ENCODE data around the gene KCND3. TPM values are rescaled to one million over a fixed set of nuclear protein-coding genes. Genes with fewer than 3 reads are reported as not detected.

Gene KCND3
- total RNA-seq, 1 donor from 2014 or later, result 0.15 TPM

DNA sequence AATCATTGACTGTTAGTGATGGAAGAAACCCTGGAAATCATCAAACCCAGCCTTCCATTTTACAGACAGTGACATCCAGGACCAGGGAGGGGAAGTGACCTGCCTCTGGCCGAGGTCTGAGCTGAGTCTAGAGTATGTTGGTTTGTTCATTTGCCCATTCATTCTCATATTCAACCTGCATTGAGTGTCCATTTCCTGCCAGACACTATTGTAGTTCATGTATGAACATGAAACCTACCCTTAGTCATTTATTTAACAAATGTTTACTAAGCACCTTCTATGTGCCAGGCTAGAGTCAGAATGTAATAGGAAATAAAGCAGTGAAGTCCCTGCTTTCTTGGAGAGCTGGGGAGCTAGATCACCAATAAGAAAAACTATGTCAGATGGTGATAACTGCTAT lies 51.3 kb downstream of the KCND3 start:
- Mint-ChIP-seq H3K36me3 (ENCODE audit: low read depth, unreplicated experiment) (no peaks in the 10 kb centered on the region), H3K27me3 (ENCODE audit: unreplicated experiment) (peaks cover 3% of the 10 kb centered on the region), H3K27ac (ENCODE audit: unreplicated experiment) (no peak overlapping the region), H3K4me3 (ENCODE audit: unreplicated experiment) (no peak overlapping the region), H3K4me1 (ENCODE audit: unreplicated experiment) (peaks cover 6% of the 10 kb centered on the region), H3K9me3 (ENCODE audit: unreplicated experiment) (no peaks in the 10 kb centered on the region)
- TF ChIP-seq, protein P1, sequence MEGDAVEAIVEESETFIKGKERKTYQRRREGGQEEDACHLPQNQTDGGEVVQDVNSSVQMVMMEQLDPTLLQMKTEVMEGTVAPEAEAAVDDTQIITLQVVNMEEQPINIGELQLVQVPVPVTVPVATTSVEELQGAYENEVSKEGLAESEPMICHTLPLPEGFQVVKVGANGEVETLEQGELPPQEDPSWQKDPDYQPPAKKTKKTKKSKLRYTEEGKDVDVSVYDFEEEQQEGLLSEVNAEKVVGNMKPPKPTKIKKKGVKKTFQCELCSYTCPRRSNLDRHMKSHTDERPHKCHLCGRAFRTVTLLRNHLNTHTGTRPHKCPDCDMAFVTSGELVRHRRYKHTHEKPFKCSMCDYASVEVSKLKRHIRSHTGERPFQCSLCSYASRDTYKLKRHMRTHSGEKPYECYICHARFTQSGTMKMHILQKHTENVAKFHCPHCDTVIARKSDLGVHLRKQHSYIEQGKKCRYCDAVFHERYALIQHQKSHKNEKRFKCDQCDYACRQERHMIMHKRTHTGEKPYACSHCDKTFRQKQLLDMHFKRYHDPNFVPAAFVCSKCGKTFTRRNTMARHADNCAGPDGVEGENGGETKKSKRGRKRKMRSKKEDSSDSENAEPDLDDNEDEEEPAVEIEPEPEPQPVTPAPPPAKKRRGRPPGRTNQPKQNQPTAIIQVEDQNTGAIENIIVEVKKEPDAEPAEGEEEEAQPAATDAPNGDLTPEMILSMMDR (IDR thresholded peaks at IDR 0.05; ENCODE audit: unreplicated experiment), result no peak
- DNase-seq (ENCODE audit: low spot score), result no peak

DNA sequence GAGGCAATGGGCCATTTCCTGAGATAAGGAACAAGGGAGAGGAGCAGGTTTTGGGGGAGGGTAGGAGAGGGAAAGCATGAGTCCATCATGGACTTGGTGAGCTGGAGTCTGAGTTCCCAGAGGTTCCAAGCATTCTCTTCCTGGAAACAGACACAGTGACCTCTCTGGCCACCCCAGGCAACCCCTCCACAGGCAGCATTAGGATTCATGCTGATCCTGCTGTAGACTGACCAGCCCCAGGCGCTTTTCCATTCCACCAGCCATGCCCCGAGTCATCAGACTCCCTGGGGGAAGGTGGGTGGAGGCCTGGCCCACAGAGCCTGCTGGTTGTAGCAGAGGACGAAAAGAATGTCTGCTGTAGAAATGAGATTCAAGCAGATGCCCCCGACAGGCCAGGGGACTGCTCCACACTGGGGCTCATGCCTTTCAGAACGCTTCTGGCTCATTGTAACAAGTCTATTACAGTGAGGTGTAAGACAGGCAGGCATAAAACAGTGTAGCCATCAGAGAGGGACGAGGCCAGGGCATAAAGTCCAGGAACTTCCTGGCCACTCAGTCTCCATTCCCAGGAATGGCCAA lies 52.2 kb downstream of the KCND3 start:
- Mint-ChIP-seq H3K4me3 (ENCODE audit: unreplicated experiment) (no peak overlapping the region), H3K27ac (ENCODE audit: unreplicated experiment) (no peak overlapping the region), H3K4me1 (ENCODE audit: unreplicated experiment) (peaks cover 6% of the 10 kb centered on the region), H3K36me3 (ENCODE audit: low read depth, unreplicated experiment) (no peaks in the 10 kb centered on the region), H3K27me3 (ENCODE audit: unreplicated experiment) (peaks cover 3% of the 10 kb centered on the region), H3K9me3 (ENCODE audit: unreplicated experiment) (no peaks in the 10 kb centered on the region)
- DNase-seq (ENCODE audit: low spot score), result no peak
- TF ChIP-seq, protein P1 (IDR thresholded peaks at IDR 0.05; ENCODE audit: unreplicated experiment), result no peak

DNA sequence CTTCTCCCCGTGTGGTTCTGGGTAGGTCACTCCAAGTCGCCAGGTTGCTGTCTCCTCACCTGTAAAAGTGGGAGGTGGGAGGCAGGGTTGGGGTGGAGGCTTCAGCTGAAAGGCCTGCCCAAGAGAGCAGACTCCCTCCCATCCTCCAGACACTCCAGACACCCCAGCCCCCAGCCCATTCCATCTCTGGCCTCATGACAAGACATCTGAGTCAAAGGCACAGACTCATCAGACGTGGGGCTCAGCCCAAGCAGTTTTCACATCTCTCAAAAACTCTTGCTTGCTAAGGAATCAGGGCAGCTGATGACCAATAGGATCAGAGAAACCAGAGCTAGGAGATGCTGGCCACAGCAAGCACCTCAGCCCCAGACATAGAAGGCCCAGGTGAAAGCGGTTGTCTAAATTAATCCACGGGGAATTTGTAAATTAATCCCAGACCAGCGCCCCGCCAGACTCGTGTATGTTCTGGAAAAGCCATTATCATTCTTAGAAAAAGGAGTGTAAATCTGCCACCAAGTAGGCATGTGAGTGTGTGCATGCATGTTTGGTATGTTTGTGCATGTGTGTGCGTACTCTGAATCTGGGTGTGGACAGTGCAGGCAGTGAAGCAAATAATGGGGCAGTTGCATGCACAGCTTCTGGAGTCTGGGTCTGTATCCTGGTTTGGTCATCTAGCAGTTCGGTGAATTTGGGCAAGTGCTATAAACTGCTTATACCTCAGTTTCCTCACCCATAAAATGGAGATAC lies 55.2 kb downstream of the KCND3 start:
- H3K27me3 Mint-ChIP-seq (ENCODE audit: unreplicated experiment), result peaks cover 3% of the 10 kb centered on the region
- TF ChIP-seq, protein P1 (IDR thresholded peaks at IDR 0.05; ENCODE audit: unreplicated experiment), result no peak

DNA sequence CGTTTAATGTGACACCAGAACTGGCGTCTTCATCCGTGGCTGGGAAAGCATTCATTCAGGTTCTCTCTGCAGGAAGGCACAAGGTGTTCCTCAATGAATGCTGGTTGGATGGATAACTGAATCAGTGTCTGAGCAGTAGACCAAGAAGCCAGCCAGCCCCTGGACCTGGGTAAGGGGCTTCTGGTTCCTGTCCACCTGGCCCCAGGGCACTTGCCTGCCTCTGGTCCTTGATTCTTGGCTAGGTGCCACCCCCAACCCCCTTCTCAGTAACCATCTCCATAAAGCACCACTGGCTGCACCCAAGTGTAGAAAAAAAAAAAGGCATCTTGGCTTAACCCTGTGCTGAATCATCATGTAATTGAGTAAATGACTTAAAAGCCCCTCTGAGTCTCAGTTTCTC lies 59.1 kb downstream of the KCND3 start:
- DNase-seq (ENCODE audit: low spot score), result no peak
- no peaks in the 10 kb centered on the region for H3K36me3 Mint-ChIP-seq (ENCODE audit: low read depth, unreplicated experiment)
- peaks cover 3% of the 10 kb centered on the region for H3K27me3 Mint-ChIP-seq (ENCODE audit: unreplicated experiment)
- no peaks in the 10 kb centered on the region for H3K4me1 Mint-ChIP-seq (ENCODE audit: unreplicated experiment)
- TF ChIP-seq, protein P1 (IDR thresholded peaks at IDR 0.05; ENCODE audit: unreplicated experiment), result no peak
- H3K4me3 Mint-ChIP-seq (ENCODE audit: unreplicated experiment), result no peak overlapping the region
- no peak overlapping the region for H3K27ac Mint-ChIP-seq (ENCODE audit: unreplicated experiment)
- H3K9me3 Mint-ChIP-seq (ENCODE audit: unreplicated experiment), result no peaks in the 10 kb centered on the region

More for the DNA sequence above, 55.2 kb downstream of the KCND3 start:
- no peak overlapping the region for H3K27ac Mint-ChIP-seq (ENCODE audit: unreplicated experiment)
- no peak overlapping the region for H3K4me3 Mint-ChIP-seq (ENCODE audit: unreplicated experiment)
- H3K9me3 Mint-ChIP-seq (ENCODE audit: unreplicated experiment), result no peaks in the 10 kb centered on the region
- H3K4me1 Mint-ChIP-seq (ENCODE audit: unreplicated experiment), result peaks cover 6% of the 10 kb centered on the region
- no peak for DNase-seq (ENCODE audit: low spot score)
- no peaks in the 10 kb centered on the region for H3K36me3 Mint-ChIP-seq (ENCODE audit: low read depth, unreplicated experiment)

DNA sequence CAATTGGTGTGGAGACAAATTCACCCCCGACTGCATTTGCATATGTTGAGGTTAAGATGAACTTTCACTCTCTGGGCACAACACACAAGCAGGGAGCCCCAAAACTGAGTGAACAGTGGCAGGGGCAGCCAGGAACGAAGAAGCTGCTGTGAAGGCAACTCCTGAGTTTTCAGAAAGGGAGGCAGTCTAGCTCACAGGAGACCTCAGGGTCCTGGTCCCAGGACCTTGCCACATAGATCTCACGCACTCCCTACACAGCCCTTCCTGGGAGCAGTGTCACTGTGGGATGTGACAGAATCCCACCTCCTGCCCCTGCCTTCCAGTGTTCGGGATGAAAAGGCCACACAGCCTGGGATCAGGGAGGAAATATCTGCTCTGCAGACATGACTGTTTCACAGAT lies 60.9 kb downstream of the KCND3 start:
- TF ChIP-seq, protein P1 (IDR thresholded peaks at IDR 0.05; ENCODE audit: unreplicated experiment), result no peak
- peaks cover 3% of the 10 kb centered on the region for H3K27me3 Mint-ChIP-seq (ENCODE audit: unreplicated experiment)
- no peaks in the 10 kb centered on the region for H3K4me1 Mint-ChIP-seq (ENCODE audit: unreplicated experiment)
- no peak overlapping the region for H3K27ac Mint-ChIP-seq (ENCODE audit: unreplicated experiment)
- no peak overlapping the region for H3K4me3 Mint-ChIP-seq (ENCODE audit: unreplicated experiment)
- no peaks in the 10 kb centered on the region for H3K9me3 Mint-ChIP-seq (ENCODE audit: unreplicated experiment)
- no peaks in the 10 kb centered on the region for H3K36me3 Mint-ChIP-seq (ENCODE audit: low read depth, unreplicated experiment)
- no peak for DNase-seq (ENCODE audit: low spot score)
